H1 (cell line): Measurements from ENCODE around the gene AVPR1A.

ENCODE experiments used
- ATF3 ChIP-seq: IDR thresholded peaks from 2 replicates; pipeline ENCODE4 v1.6.1; 2011; ENCODE audit warnings: low read depth, mild to moderate bottlenecking, low read length; ENCODE audit not compliant: insufficient read depth
- BACH1 ChIP-seq: IDR thresholded peaks from 2 replicates; pipeline ENCODE4 v1.6.1; 2012; ENCODE audit warnings: low read length, improper control_type of control experiment
- CTCF ChIP-seq, 3 experiments: IDR thresholded peaks; 1 replicate in 2 of 3; 2 replicates in 1 of 3; pipeline versions ENCODE4 v1.5.1 to v1.6.1; 2011; ENCODE audit warnings: low read length in 3 of 3, mild to moderate bottlenecking in 3 of 3, inconsistent platforms in 2 of 3, low read depth in 1 of 3, moderate library complexity in 1 of 3; ENCODE audit not compliant: insufficient read depth in 1 of 3; ENCODE audit errors: control extremely low read depth in 1 of 3
- SIN3A ChIP-seq, 2 experiments: IDR thresholded peaks in 1 of 2; conservative IDR thresholded peaks in 1 of 2; 2 replicates each; pipeline ENCODE4 v1.6.1; 2011 to 2012; ENCODE audit warnings: low read length in 2 of 2, improper control_type of control experiment in 1 of 2, low read depth in 1 of 2, mild to moderate bottlenecking in 1 of 2

GRCh38 chr12:63154560-63154959 is 3.6 kb upstream of the AVPR1A start:
- TF ChIP-seq ATF3 (no peak), SIN3A (conservative IDR thresholded peaks at IDR 0.05 in 1 of 2, IDR thresholded peaks at IDR 0.05 in 1 of 2; ENCODE audit: low read depth in 1 of 2, low read length in 2 of 2) (no peak), BACH1 (no peak), CTCF (IDR thresholded peaks at IDR 0.05; ENCODE audit: control extremely low read depth in 1 of 3, insufficient read depth in 1 of 3, low read depth in 1 of 3, low read length in 3 of 3) (no peak)
